ENCODE measurements around the gene HSFX2.
"Not testable (repeated sequence)": the region's sequence is repeated elsewhere in the genome, so short reads cannot be mapped to it uniquely, and the experiment has no call there.

The HSFX2 gene

DNA sequence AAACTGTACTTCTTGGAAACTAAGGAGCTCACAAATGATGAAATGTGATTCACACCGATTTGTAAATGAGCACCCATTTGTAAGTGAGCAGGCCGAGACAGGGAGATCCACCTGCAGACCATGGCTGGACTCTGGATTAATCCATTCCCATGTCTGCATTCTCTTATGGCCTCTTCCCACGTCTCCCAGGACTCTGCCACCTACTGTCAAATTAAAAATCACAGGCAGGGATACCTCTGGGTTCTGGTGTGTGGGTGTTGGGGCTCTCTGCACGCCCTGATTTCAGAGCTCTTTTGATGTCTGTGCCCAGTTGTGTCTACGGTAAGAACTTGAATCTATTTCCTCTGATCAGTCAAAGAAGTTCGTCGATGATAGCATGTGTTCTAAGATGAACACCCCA, 4.1 kb downstream of the HSFX2 start:
- DNase-seq (ENCODE audit: low read depth in 2 of 2, low spot score in 1 of 2) = not testable (repeated sequence)

DNA sequence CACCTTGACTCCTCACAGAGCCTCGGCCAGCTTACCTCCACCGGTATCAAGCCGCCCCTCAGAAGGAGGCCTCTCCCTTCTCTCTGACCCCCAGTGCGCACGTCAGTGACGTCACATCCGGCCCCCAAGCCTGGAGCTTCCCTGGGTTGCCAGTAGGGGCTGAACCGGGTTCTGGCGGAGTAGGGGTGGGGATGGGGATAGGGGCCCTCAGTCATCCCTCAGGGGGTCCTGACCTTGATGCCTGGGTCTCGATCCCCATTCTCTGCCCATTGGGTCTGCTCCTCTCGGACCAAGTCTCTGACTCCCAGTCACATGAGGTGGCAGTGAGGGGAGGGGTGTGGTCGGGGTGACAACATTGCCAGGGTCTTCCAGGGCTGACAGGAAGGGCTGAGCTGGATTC, 7.8 kb downstream of the HSFX2 start, which contains the start of gene MAGEA9B:
MAGEA9B (minus strand) TSS at position 101 of the 400 bp plus-strand sequence. CDS start 4,280 bp downstream, outside the sequence.
- not testable (repeated sequence) for DNase-seq (ENCODE audit: low read depth in 2 of 2, low spot score in 1 of 2)

DNA sequence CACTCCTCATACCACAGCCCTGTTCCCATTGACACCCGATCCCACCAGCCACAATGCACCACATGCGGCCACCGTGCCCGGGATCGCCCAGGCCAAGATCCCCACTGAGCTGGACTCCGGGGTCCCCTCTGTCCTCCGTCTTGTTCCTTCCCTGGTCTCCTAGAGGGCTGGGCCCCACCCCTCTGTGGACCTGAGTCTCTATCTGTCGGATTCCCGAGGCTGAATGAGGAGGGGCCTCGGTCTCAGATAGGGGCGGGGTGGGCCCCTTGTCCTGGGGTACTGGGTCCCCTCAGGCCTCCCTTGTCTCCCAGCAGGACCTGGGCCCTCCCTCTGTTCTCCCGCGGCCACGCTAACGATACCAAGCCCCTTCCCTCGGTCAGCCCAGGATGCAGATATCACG, 9.5 kb downstream of the HSFX2 start:
- not testable (repeated sequence) for DNase-seq (ENCODE audit: low read depth in 2 of 2, low spot score in 1 of 2)

DNA sequence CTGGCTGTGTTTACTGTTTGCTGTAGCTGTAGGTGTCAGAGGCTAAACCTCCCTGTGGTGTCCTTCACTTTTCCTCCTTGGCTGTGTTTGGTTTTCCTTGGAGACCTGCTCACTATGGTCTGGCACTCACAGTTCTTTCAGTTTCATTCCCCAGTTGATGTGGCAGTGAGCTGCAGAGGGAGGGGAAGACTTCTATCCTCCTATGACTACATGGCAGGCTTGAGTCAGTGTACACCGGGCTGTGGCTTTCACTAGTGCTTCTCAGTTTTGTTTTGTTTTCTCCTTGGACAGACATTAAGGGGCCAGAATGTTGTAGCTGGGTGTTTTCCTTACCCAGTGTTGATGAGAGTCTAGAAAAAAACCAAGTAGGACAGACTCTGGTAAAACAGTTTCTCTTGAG, 21.7 kb downstream of the HSFX2 start:
- DNase-seq (ENCODE audit: low read depth in 2 of 2, low spot score in 1 of 2) = not testable (repeated sequence)

- no peak for DNase-seq (ENCODE audit: low read depth in 2 of 2, low spot score in 1 of 2)
Observed at GRCh38 chrX:149572743-149573142, 22.4 kb downstream of the HSFX2 start.

GRCh38 chrX:149571770-149572169, 23.3 kb downstream of the HSFX2 start:
- no peak for DNase-seq (ENCODE audit: low read depth in 2 of 2, low spot score in 1 of 2)

- no peak for DNase-seq (ENCODE audit: low read depth in 2 of 2, low spot score in 1 of 2)
Observed at GRCh38 chrX:149570668-149571067, 24.4 kb downstream of the HSFX2 start.

DNA sequence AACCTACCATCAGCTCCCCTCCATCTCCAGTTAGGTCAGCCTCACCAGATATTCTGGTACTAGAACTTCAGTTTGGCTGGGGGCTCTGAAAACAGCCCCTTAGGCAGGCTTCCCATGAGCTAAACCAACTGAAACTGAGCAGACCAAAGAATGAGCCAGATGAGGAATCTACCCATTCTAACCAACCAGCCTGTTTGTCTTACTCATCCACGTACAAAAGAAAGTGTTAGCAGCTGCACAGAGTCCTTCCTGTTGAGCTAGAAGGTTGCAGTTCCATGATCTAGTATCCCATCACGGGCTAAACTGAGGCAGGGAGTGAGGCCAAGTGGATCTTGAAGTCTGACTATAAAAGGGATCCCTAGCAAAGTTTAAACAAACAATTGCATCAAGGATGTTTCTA, 25.3 kb downstream of the HSFX2 start:
- DNase-seq (ENCODE audit: low read depth in 2 of 2, low spot score in 1 of 2) = no peak

GRCh38 chrX:149568701-149569296, 26.3 kb downstream of the HSFX2 start:
- no peak for DNase-seq (ENCODE audit: low read depth in 2 of 2, low spot score in 1 of 2)

DNA sequence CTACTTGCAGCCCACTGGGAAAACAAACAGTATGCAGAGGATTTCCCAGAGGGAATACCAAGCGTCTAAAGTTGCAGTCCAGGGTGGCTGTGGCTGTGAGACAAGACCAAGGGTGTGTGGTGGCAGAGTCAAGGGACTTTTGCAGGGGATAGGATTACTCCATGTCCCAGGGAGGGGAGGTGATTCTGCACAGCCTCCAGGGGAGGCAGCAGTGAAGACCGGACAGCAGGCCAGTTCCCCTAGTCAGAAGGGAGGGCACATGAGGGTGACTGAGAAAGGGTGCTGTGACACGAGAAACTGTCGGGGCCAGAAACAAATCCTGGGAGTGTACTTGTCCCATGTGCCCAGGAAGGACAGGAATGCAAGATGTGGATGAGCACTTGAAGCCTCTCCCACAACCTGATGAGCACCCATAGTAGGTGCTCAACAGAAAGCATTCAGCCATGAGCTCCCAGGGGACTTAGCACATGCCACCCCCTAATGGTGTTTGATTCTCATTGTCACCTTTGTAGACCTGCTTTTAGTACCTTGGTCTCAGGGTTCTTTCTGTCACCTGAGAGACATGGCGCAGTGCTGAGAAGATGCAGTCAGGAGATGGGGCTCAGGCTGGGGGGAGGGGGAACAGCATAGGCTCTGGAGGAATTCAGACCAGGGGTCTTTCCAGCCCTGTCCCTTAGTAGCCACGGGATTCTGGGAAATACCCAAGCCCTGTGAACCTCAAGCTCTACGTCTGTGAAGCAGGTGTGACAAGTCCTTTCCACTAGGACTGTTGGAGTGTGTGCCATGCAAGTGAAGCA, 27.3 kb downstream of the HSFX2 start:
- DNase-seq (ENCODE audit: low read depth in 2 of 2, low spot score in 1 of 2) = no peak

DNA sequence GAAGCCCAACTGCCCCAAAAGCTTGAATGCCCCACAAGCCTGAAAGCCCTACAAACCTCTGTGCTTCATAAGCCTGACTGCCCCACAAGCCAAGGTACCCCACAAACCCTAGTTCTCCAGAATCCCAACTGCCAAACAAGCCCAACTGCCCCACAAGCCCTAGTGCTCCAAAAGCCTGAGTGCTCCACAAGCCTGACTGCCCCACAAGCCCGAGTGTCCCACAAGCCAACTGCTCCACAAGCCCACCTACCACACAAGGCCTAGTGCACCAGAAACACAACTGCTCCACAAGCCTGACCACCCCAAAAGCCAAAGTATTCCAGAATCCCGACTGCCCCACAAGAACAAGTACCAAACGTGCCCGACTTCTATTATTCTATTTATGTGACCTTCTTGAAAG, 31.8 kb downstream of the HSFX2 start:
- no peak for DNase-seq (ENCODE audit: low read depth in 2 of 2, low spot score in 1 of 2)

DNA sequence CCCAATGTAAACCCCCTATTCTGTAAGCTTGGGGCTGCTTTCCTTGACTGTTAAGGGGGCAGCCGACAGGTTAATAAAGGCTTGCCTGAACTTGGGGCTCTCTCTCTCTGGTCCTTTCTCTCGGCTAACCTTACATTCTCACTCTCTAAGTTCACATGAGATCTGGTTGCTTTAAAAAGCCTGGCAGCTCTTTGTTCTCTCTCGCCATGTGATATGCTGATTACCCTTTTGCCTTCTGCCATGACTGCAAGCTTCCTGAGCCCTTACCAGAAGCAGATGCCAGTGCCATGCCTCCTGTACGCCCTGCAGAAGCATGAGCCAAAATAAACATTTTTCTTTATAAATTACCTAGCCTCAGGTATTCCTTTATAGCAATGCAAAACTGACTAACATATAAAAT, 39.9 kb downstream of the HSFX2 start:
- DNase-seq (ENCODE audit: low read depth in 2 of 2, low spot score in 1 of 2) = not testable (repeated sequence)

- not testable (repeated sequence) for DNase-seq (ENCODE audit: low read depth in 2 of 2, low spot score in 1 of 2)
Observed at GRCh38 chrX:149551939-149552248, 43.2 kb downstream of the HSFX2 start.

GRCh38 chrX:149551245-149551938, 43.7 kb downstream of the HSFX2 start:
- not testable (repeated sequence) for DNase-seq (ENCODE audit: low read depth in 2 of 2, low spot score in 1 of 2)

DNA sequence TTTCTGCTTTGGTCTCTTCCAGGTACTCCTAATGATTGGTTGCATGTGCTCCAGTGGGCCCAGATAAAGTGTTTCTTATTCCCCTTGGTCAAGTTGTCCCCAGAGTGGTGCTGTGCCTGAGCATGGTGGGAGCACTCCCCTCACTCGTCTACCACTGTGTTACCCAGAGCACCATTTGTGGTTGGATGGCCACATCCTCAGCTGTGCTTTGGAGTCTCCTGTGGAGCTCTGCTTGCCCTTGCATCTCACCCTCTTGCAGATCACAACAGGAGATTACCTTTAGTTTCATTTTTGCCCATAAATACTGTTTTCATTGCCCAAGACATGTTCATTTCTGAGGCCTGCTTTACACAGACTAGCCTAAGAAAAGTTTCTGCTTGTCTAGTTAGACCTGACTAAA, 44.7 kb downstream of the HSFX2 start:
- DNase-seq (ENCODE audit: low read depth in 2 of 2, low spot score in 1 of 2) = not testable (repeated sequence)

DNA sequence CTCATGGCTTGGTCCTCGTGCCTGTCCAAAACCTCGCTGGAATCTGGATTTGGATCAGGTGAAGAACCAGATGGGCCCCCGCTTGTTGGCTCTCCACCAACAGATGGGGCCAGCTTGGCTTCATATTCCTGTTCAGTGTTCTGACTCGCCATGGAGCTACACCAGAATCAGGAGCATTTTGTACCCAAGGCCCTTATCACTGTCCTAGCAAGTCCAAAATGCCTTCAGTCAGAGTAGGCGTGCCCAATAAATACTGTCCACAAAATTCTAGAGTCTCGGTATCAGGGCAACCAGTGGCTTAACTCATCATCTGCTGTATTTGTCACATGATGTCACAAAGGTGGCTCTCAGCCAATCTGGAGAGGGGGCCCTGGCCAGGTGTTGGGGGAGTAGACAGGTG, 45.4 kb downstream of the HSFX2 start, which contains the start of gene HSFX3:
HSFX3 (minus strand) TSS at position 224 of the 400 bp plus-strand sequence; CDS start at position 152, 72 bp downstream.
- DNase-seq (ENCODE audit: low read depth in 2 of 2, low spot score in 1 of 2) = not testable (repeated sequence)

DNA sequence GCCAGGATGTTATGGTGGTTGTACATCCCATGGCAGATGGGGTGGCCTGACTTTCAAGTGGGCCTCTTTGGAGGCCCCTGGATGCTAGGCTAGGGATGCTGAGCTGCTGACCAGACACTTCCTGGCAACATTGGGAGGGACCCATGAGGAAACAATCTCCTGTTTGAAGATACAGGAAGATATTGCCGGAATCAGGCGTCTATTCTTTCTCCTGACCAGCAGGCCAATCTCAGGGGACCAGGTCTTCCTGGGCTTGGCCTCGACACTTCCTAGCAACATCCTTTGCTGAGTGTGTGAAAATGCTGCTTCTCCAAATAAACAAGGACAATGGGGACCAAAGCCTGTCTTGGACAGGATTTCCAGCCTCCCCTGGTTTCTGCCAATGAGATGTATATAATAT, 47.3 kb downstream of the HSFX2 start:
- DNase-seq (ENCODE audit: low read depth in 2 of 2, low spot score in 1 of 2) = not testable (repeated sequence)

- not testable (repeated sequence) for DNase-seq (ENCODE audit: low read depth in 2 of 2, low spot score in 1 of 2)
Observed at GRCh38 chrX:149546962-149547361, 48.2 kb downstream of the HSFX2 start.

GRCh38 chrX:149545545-149546543, 49.3 kb downstream of the HSFX2 start:
- DNase-seq (ENCODE audit: low read depth in 2 of 2, low spot score in 1 of 2) = not testable (repeated sequence)

Data from stimulated activated CD8-positive, alpha-beta memory T cell treated with anti-CD3 and anti-CD28 coated beads, Interleukin-4, amount 100 ng/mL, for 4 hours (primary cell).